ENCODE measurements around the gene PFDN2. TPM values are rescaled to one million over a fixed set of nuclear protein-coding genes. Genes with fewer than 3 reads are reported as not detected.

PFDN2 gene
- total and polyA plus RNA-seq, 2 of the 4 experiments (the other 2 are of a cell fraction), result 62.4 to 179 TPM

- ATAC-seq (ENCODE audit: low read depth) (no peak), DNase-seq (no peak)
- 87% methylated on average over 13 of the region's 19 CpGs; no CpG with 5 or more reads in 1 of the 2 experiments for WGBS, 2 experiments (ENCODE audit: extremely low coverage in 2 of 2, insufficient read length in 1 of 2)
- H3K79me1 ChIP-seq (ENCODE audit: low read depth in 1 of 2, low read length in 2 of 2), result no peaks in the 10 kb centered on the region
- H3K18ac ChIP-seq (ENCODE audit: low read depth, low read length), result no peak overlapping the region
- H2AK5ac ChIP-seq (ENCODE audit: low read depth, low read length), result no peak overlapping the region
- peak overlapping the region; percentile 23 for H2AFZ ChIP-seq (replicated peaks; ENCODE audit: low read length, poor library complexity)
- H3K56ac ChIP-seq (ENCODE audit: extremely low read depth, insufficient read depth, low read length), result no peak overlapping the region
- ChIA-PET POLR2A (ENCODE audit: unreplicated experiment) (no interaction called here), CTCF (interaction anchor here (0.5 to 0.7 kb wide), 2 partner anchors 24 to 190 kb away, joined by 3 read pairs; no protein-coding TSS in a partner anchor)
- intact Hi-C loops (cut with micrococcal nuclease) (loop anchor here (2.0 kb wide), 1 partner anchor 24 kb away; no protein-coding TSS in a partner anchor), in situ Hi-C loops (cut with MboI; ENCODE audit: low sequenced_read_pairs) (no loop called here), dilution Hi-C loops (cut with HindIII; ENCODE audit: low sequenced_read_pairs, unreplicated experiment) (no loop called here)
- no peak overlapping the region for H3K14ac ChIP-seq (replicated peaks; ENCODE audit: low read depth, low read length)
- no peak overlapping the region for H3K27ac ChIP-seq (ENCODE audit: insufficient read depth, low read length)
- no peaks in the 10 kb centered on the region for H3K36me3 ChIP-seq (ENCODE audit: control insufficient read depth, insufficient read depth, low read length)
- H4K20me1 ChIP-seq (ENCODE audit: insufficient read depth, low read length), result no peaks in the 10 kb centered on the region; the same call in none of the 2 replicates
- no peak overlapping the region for H3K4me2 ChIP-seq (ENCODE audit: low read depth, low read length)
- no peak overlapping the region for H4K5ac ChIP-seq (ENCODE audit: low read depth, low read length)
- no peak for TF ChIP-seq CTCF (conservative IDR thresholded peaks at IDR 0.05; ENCODE audit: low read depth, low read length)
- TF ChIP-seq CEBPB (IDR thresholded peaks at IDR 0.05; ENCODE audit: low read depth, low read length), result no peak
- no peak for TF ChIP-seq MXI1 (IDR thresholded peaks at IDR 0.05; ENCODE audit: borderline replicate concordance, low read depth, low read length)
- no peak for TF ChIP-seq POLR2A (IDR thresholded peaks at IDR 0.05; ENCODE audit: low read depth, low read length)
- TF ChIP-seq CHD1 (IDR thresholded peaks at IDR 0.05; ENCODE audit: low read depth, low read length), result no peak
- TF ChIP-seq NFE2L2 (IDR thresholded peaks at IDR 0.05; ENCODE audit: low read depth, low read length), result no peak
- no peak for TF ChIP-seq RCOR1 (IDR thresholded peaks at IDR 0.05; ENCODE audit: insufficient replicate concordance, low read length)
- no peak for TF ChIP-seq RAD21 (IDR thresholded peaks at IDR 0.05; ENCODE audit: low read length)
- TF ChIP-seq RFX5 (IDR thresholded peaks at IDR 0.05; ENCODE audit: low read depth, low read length), result no peak
- no peak for TF ChIP-seq BHLHE40 (IDR thresholded peaks at IDR 0.05; ENCODE audit: low read depth, low read length)
- no peak overlapping the region for H3K4ac ChIP-seq (ENCODE audit: low read depth, low read length)
- H4K8ac ChIP-seq (ENCODE audit: low read depth in 2 of 2, low read length in 2 of 2), result no peak overlapping the region
- H2BK120ac ChIP-seq (ENCODE audit: low read depth, low read length), result no peak overlapping the region
- H2BK20ac ChIP-seq (ENCODE audit: low read depth, low read length), result no peak overlapping the region
- BruUV-seq (replicated peaks), result no TSS peak
- H3K4me1 ChIP-seq (ENCODE audit: control insufficient read depth, insufficient read depth, low read length), result no peaks in the 10 kb centered on the region
- no peak overlapping the region for H2BK15ac ChIP-seq (ENCODE audit: low read depth, low read length)
- no peaks in the 10 kb centered on the region for H3K9me1 ChIP-seq (ENCODE audit: insufficient read depth, low read length)
- no peak overlapping the region for H4K91ac ChIP-seq (ENCODE audit: insufficient read depth, low read depth, low read length)
- no peak overlapping the region for H3K9ac ChIP-seq (ENCODE audit: low read depth, low read length)
- no peak overlapping the region for H2BK5ac ChIP-seq (ENCODE audit: low read depth, low read length, poor library complexity, severe bottlenecking)
- no peaks in the 10 kb centered on the region for H3K27me3 ChIP-seq (ENCODE audit: control insufficient read depth, insufficient read depth, low read length)
- no peak overlapping the region for H3K23ac ChIP-seq (ENCODE audit: low read depth, low read length)
- H3K9me3 ChIP-seq (ENCODE audit: control insufficient read depth, insufficient read depth, low read length), result no peaks in the 10 kb centered on the region
- no peak overlapping the region for H3K4me3 ChIP-seq (ENCODE audit: insufficient read depth, low read depth, low read length)
- H2AK9ac ChIP-seq (replicated peaks; ENCODE audit: low read depth, low read length, poor library complexity), result no peak overlapping the region
Observed at GRCh38 chr1:161072751-161073449, 44.9 kb downstream of the PFDN2 start.
